HG03469 (cell line): Measurements from ENCODE around the gene CAMK2A.

Experiments used
- ATAC-seq: cut with Tn5 transposase; IDR thresholded peaks from one replicate; pipeline ENCODE4 v1.9.1; 2021; ENCODE audit warnings: mild to moderate bottlenecking, moderate library complexity, moderate number of reproducible peaks; ENCODE audit not compliant: unreplicated experiment

Gene CAMK2A

GRCh38 chr5:150301901-150302300, 12.3 kb upstream of the CAMK2A start:
- ATAC-seq: no peak

GRCh38 chr5:150301170-150301505, 11.6 kb upstream of the CAMK2A start:
- ATAC-seq: no peak

GRCh38 chr5:150300496-150301169, 11.1 kb upstream of the CAMK2A start:
- ATAC-seq: no peak

- ATAC-seq: no peak
These were observed 10.2 kb upstream of the CAMK2A start for GRCh38 chr5:150299571-150300327.

- ATAC-seq: no peak
These were observed 9.3 kb upstream of the CAMK2A start for GRCh38 chr5:150298701-150299451.

- no peak for ATAC-seq
These were observed 8.5 kb upstream of the CAMK2A start for GRCh38 chr5:150297934-150298595.

GRCh38 chr5:150297236-150297890, 7.8 kb upstream of the CAMK2A start:
- ATAC-seq: no peak

- ATAC-seq: no peak
These were observed 6.9 kb upstream of the CAMK2A start for GRCh38 chr5:150296496-150296895.

- no peak for ATAC-seq
These were observed 6.3 kb upstream of the CAMK2A start for GRCh38 chr5:150295741-150296486.

GRCh38 chr5:150295172-150295634, 5.6 kb upstream of the CAMK2A start:
- no peak for ATAC-seq

- ATAC-seq: no peak
These were observed 5.0 kb upstream of the CAMK2A start for GRCh38 chr5:150294551-150295071.

- no peak for ATAC-seq
These were observed 3.7 kb upstream of the CAMK2A start for GRCh38 chr5:150293091-150293941.

GRCh38 chr5:150291388-150292385, 2.1 kb upstream of the CAMK2A start:
- no peak for ATAC-seq

- no peak for ATAC-seq
These were observed 782 bp downstream of the CAMK2A start for GRCh38 chr5:150288791-150289190.

- ATAC-seq: no peak
These were observed 1.2 kb downstream of the CAMK2A start for GRCh38 chr5:150288361-150288760.

GRCh38 chr5:150286820-150287219, 2.8 kb downstream of the CAMK2A start:
- no peak for ATAC-seq

GRCh38 chr5:150285114-150285513, 4.5 kb downstream of the CAMK2A start:
- no peak for ATAC-seq

- ATAC-seq: no peak
These were observed 5.3 kb downstream of the CAMK2A start for GRCh38 chr5:150284311-150284710.
